Measurements from ENCODE around the gene FOXN3.

- TF ChIP-seq EZH2 (IDR thresholded peaks at IDR 0.05) (no peak), POLR2AphosphoS5 (IDR thresholded peaks at IDR 0.05; ENCODE audit: borderline replicate concordance, low read depth, low read length) (no peak), FOXP2 (optimal IDR thresholded peaks at IDR 0.05; ENCODE audit: control extremely low read depth, extremely low read length, insufficient read depth) (no peak)
Measured at GRCh38 chr14:89401241-89401640, 15.8 kb downstream of the FOXN3 start.

All from SK-N-MC (cell line).